OCI-LY7 (cell line): Measurements from ENCODE around the gene SACS.

ENCODE experiments used
- CTCF ChIP-seq: fragments of 200-600 bp; sonication (generic); conservative IDR thresholded peaks from 2 replicates; pipeline ENCODE4 v1.5.1; 2014; ENCODE audit warnings: mild to moderate bottlenecking, antibody characterized with exemption, low read length, moderate library complexity, mixed read lengths
- EZH2phosphoT487 ChIP-seq: fragments of 200-600 bp; sonication (generic); IDR thresholded peaks from 2 replicates; pipeline ENCODE4 v1.6.1; 2018; ENCODE audit warnings: low read depth, borderline replicate concordance, mild to moderate bottlenecking, mixed run types, antibody characterized with exemption, low read length, moderate library complexity, mixed read lengths

GRCh38 chr13:23421596-23421995 is 11.9 kb downstream of the SACS start:
- TF ChIP-seq CTCF = no peak
- TF ChIP-seq EZH2phosphoT487 = no peak
